Lower leg skin (tissue), 4 donors: ENCODE measurements around the gene GALT. TPM values are rescaled to one million over a fixed set of nuclear protein-coding genes. Genes with fewer than 3 reads are reported as not detected.

ENCODE experiments used
- DNase-seq, 2 donors: peaks; one replicate each; pipeline ENCODE4 v3.0.0-alpha.2; 2019; ENCODE audit warnings: low spot score in 2 of 2
- H3K4me3 ChIP-seq: fragments of 200-600 bp; sonication (generic); 2 replicates; pipeline ENCODE4 v1.5.1; 2017; ENCODE audit warnings: mild to moderate bottlenecking, low read depth; ENCODE audit not compliant: poor library complexity, severe bottlenecking
- POLR2A ChIP-seq, 2 donors: fragments of 450-650 bp; IDR thresholded peaks; one replicate each; pipeline ENCODE4 v1.6.1; 2016 to 2017; ENCODE audit warnings: antibody characterized with exemption in 2 of 2, mild to moderate bottlenecking in 1 of 2, moderate library complexity in 1 of 2
- WGBS, 2 donors: methylation state at CpG; one replicate each; pipeline ENCODE4 v1.1.5; 2018; 5-methylcytosine and 5-hydroxymethylcytosine counted together
- intact Hi-C: fragments of 100-400 bp; cut with DNase I; formaldehyde crosslinking; loops from one replicate; pipeline ENCODE4 v1.15.0; 2023; ENCODE audit warnings: low total_unique reads
- total RNA-seq, 4 donors: library from RNA; depleted of rRNA; stranded (reverse); fragments of >200 nt; gene quantifications; one replicate each; pipeline ENCODE4 v1.1.0, GENCODE V29; 2016
- TF ChIP-seq, protein P1 (sequence below), 3 donors: fragments of 450-650 bp; IDR thresholded peaks; one replicate each; pipeline ENCODE4 v1.5.1; 2016; ENCODE audit warnings: antibody characterized with exemption in 3 of 3, mild to moderate bottlenecking in 3 of 3, moderate library complexity in 2 of 3

GALT gene
- total RNA-seq, 4 donors from 2014 or later: 41.2 to 84.9 (median 55.5) TPM

DNA sequence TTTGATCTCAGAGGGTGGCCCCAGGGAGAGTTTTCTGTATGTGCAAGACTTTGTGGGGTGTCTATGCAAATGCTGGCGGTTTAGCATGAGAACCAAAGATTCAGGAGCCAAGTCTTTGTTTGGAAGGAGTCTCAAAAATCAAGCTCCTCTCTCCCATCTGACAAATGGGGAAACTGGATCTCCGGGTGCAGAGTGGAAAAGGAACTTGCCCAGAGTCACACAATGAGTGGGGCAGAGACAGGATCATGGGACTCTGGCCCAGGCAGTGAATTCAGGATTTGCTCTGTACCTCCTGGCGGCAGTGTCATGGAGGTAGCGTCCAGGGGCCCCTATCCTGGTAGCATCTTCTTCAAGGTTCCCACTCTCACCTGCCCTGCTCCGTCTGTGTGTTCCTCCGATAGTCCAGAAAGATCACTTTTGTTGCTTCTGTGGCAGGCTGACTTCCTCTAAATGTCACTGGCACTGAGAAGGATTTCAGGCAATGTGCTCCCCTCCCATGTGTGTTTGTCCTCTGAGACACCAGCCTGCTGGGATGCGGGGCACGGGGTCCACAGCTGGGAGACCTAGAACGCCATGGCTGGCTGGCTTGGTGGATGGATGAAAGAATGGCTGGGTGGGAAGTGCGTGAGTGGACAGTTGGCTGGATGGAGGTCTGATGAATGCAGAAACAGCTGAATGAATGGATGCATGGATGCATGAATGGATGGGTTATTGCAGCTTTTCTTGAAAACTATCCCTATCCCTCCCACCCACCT, 41.0 kb downstream of the GALT start:
- TF ChIP-seq POLR2A (IDR thresholded peaks at IDR 0.05): no peak
- TF ChIP-seq, protein P1, sequence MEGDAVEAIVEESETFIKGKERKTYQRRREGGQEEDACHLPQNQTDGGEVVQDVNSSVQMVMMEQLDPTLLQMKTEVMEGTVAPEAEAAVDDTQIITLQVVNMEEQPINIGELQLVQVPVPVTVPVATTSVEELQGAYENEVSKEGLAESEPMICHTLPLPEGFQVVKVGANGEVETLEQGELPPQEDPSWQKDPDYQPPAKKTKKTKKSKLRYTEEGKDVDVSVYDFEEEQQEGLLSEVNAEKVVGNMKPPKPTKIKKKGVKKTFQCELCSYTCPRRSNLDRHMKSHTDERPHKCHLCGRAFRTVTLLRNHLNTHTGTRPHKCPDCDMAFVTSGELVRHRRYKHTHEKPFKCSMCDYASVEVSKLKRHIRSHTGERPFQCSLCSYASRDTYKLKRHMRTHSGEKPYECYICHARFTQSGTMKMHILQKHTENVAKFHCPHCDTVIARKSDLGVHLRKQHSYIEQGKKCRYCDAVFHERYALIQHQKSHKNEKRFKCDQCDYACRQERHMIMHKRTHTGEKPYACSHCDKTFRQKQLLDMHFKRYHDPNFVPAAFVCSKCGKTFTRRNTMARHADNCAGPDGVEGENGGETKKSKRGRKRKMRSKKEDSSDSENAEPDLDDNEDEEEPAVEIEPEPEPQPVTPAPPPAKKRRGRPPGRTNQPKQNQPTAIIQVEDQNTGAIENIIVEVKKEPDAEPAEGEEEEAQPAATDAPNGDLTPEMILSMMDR (IDR thresholded peaks at IDR 0.05): no peak
- H3K4me3 ChIP-seq: no peak overlapping the region
- intact Hi-C loops: no loop called here
- 74 to 83% methylated on average over 10 of the region's 10 CpGs for WGBS, 2 donors
- DNase-seq: no peak

DNA sequence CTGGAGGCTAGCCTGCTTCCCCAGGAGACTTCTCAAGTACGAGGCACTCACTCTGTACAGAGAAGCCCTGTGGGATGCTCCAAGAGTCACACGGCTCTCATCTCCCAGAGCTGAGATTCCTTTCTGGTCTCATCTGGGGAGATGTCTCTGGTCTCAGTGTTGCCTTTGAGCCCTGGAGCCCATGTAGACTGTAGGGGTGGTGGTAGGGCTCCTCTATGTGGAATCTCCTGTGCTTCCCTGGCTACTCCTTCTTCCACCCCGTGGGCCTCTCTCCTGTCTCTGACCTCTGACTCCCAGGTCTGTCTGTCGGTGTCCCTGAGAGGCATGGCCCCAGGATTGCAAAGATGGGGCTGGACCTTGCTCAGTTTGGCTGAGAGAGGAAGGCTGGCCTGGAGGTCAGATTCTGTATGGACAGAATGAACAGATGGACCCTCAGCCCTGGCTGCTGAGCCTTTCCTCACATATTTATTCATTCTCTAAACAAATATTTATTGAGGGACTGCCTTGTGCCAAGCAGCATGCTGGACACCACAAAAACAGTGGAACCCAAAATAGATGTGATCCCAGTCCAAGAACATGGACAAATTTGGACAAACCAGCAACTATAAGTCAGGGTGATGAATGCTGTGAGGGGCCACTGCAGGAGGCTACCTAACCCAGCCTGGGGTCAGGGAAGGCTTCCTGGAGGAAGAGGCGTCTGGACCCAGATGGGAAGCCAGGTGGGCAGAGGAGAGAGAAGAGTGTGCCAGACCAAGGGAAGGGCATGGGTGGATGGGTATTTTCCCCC, 42.0 kb downstream of the GALT start:
- intact Hi-C loops: no loop called here
- WGBS, 2 donors: 69 to 85% methylated on average over 5 of the region's 5 CpGs

DNA sequence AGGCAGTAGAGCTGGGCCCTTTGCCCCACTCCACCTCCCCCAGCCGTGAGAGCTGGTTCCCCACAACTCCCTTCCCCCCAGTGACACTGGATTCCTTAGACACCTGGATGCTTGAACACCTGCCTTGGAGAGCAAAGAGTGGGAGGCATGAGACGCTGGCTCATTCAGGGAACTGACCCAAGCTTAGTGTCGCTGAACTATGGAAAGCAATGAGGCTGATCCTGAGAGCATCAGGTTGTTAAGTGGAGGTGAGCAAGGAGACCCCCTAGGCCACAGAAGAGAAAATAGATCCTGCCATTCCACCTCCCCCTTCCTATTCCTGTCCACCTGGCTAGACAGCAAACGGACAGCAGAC, 42.6 kb downstream of the GALT start:
- 68 to 85% methylated on average over 4 of the region's 4 CpGs for WGBS, 2 donors

More for the DNA sequence above, 42.0 kb downstream of the GALT start:
- no peak for TF ChIP-seq POLR2A (IDR thresholded peaks at IDR 0.05)
- TF ChIP-seq, protein P1 (IDR thresholded peaks at IDR 0.05): no peak
- DNase-seq: no peak
- H3K4me3 ChIP-seq: no peak overlapping the region

DNA sequence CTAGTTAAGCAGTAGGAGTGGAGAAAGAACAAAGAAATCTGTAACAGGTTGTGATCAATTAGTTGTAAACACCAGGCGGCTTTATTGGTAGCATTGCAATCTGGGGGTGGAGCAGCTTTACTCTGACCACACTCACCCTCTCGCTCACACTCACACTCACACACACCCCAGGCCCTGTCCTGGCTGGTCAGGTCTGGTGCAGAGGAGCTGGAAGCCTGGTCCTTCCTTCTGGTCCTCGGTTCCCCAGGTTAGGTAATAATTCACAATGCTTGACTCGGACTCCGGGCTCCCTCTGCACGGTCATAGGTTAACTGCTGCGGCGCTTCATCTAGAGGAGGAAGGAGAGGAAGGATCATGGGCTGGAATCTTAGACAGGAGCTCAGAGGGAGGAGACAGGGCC, 43.0 kb downstream of the GALT start:
- intact Hi-C loops: no loop called here
- H3K4me3 ChIP-seq: no peak overlapping the region
- 97 to 98% methylated on average over 8 of the region's 8 CpGs for WGBS, 2 donors
- TF ChIP-seq POLR2A (IDR thresholded peaks at IDR 0.05): no peak
- TF ChIP-seq, protein P1 (IDR thresholded peaks at IDR 0.05): no peak
- no peak for DNase-seq

More for the DNA sequence above, 42.6 kb downstream of the GALT start:
- intact Hi-C loops: no loop called here
- TF ChIP-seq, protein P1 (IDR thresholded peaks at IDR 0.05): no peak
- TF ChIP-seq POLR2A (IDR thresholded peaks at IDR 0.05): no peak
- no peak overlapping the region for H3K4me3 ChIP-seq
- DNase-seq: no peak

DNA sequence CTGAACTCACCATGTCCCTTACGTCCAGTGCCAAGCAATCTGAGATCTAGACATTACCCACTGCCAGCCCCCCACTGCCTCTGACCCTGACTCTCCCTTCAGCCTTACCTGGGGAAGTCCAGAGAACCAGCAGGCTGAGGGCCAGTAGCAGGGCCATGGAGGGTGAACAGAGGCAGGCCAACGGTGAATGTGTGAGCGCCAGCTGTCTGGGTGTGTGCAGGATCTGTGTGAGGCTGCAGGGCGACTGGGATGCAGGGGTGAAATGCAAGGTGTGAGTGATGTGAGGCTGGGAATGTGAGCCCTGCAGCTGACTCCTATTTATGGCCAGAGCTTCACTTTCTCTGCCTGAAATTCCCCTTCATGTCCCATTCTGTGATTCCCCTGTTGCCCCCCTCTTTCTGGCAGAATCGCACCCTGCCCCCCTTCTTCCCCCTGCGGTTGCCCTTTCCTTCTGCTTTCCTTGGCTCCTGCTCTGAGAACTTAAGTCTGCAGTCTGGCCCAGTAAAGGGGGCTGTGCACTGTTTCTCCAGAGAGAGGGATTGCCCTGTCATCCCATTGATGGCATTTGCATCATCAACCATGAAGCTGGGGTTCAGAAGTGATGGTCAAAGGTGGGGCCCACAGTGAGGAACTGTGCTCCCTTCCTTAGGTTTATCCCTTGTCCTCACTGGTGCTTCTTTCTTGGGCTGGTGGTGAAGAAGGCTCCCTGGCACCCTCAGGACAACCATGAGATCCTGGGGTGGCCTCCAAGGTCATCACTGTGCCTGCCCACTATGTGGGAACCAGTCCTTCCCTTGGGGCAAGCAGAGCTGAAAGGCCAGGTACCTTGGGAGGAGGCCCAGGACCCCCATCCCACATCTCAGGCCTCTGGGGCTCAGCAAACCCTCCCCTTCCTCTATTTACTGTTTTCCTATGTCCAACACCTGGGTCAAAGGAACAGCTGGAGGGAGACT, 44.8 kb downstream of the GALT start, which contains the start of gene CCL19:
Gene CCL19 (minus strand): TSS at position 294 of the 953 bp plus-strand sequence. CDS start 137 bp downstream, at position 157.
- no peak for TF ChIP-seq POLR2A (IDR thresholded peaks at IDR 0.05)
- TF ChIP-seq, protein P1 (IDR thresholded peaks at IDR 0.05): no peak
- intact Hi-C loops: no loop called here
- DNase-seq: no peak
- 28 to 41% methylated on average over 6 of the region's 6 CpGs for WGBS, 2 donors
- no peak within 1 kb of the TSS for H3K4me3 ChIP-seq
